ENCODE results near the gene IL1R2. TPM values are rescaled to one million over a fixed set of nuclear protein-coding genes. Genes with fewer than 3 reads are reported as not detected.

IL1R2 gene
- total RNA-seq, 4 donors from 2014 or later = 2.9 to 8.2 (median 4.9) TPM

DNA sequence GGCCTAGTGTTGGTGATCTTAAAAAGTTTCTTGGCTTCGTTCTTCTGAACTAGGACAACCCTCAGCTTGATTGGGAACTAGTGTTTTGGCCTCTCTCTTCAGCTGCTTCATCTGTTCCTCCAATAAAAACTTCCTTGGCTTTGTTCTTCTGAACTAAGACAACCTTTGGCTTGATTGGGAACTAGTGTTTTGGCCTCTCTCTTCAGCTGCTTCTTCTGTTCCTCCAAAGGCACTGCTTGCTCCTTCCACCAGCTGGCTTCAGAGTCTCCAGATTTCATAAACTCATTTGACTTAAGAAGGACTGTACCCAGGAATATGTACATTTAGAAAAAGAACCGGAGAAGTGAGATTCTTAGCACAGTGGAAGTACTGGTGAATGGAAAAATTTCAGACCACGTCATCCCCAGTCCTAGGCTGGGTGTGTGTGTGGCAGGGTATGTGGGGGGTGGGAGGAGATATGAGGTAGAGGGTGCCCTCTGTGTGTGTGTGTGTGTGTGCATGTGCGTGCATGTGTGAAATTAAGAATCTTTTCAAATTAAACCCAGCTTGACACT is 20.4 kb downstream of the IL1R2 start:
- Histone ChIP-seq H3K9me3 (no peaks in the 10 kb centered on the region), H3K27ac (no peak overlapping the region), H3K4me3 (no peak overlapping the region), H3K27me3 (no peaks in the 10 kb centered on the region), H3K36me3 (no peaks in the 10 kb centered on the region), H3K4me1 (no peaks in the 10 kb centered on the region)
- intact Hi-C loops (cut with DNase I; ENCODE audit: low total_unique reads) = no loop called here
- no peak for DNase-seq
- no peak for TF ChIP-seq CTCF (IDR thresholded peaks at IDR 0.05)
- no peak for TF ChIP-seq POLR2A (IDR thresholded peaks at IDR 0.05)

GRCh38 chr2:102013206-102014040 is 21.7 kb downstream of the IL1R2 start:
- no peaks in the 10 kb centered on the region for H3K36me3 ChIP-seq
- no peaks in the 10 kb centered on the region for H3K27me3 ChIP-seq
- no peaks in the 10 kb centered on the region for H3K9me3 ChIP-seq
- no peak overlapping the region for H3K4me3 ChIP-seq
- H3K27ac ChIP-seq = no peak overlapping the region
- TF ChIP-seq POLR2A (IDR thresholded peaks at IDR 0.05) (no peak), CTCF (IDR thresholded peaks at IDR 0.05) (no peak)
- DNase-seq = no peak
- no peaks in the 10 kb centered on the region for H3K4me1 ChIP-seq
- intact Hi-C loops (cut with DNase I; ENCODE audit: low total_unique reads) = no loop called here

DNA sequence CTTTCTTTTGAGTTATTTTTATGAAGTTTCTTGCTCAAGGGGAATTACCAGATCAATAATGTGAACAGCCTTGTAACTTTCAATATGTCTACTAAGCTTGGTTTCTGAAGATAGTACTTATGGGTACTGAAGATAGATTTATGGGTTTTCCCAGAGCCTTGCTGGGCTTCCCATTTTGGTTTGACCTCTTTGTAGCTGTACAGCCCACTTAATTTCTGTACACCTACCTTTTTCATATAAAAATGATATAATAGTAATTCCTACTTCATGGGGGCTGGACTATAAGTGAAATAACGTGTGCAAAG is 22.2 kb downstream of the IL1R2 start:
- Histone ChIP-seq H3K4me1 (no peaks in the 10 kb centered on the region), H3K27me3 (no peaks in the 10 kb centered on the region), H3K27ac (no peak overlapping the region), H3K9me3 (no peaks in the 10 kb centered on the region), H3K36me3 (no peaks in the 10 kb centered on the region), H3K4me3 (no peak overlapping the region)
- TF ChIP-seq CTCF (IDR thresholded peaks at IDR 0.05) (no peak), POLR2A (IDR thresholded peaks at IDR 0.05) (no peak)
- intact Hi-C loops (cut with DNase I; ENCODE audit: low total_unique reads) = no loop called here
- DNase-seq = no peak

DNA sequence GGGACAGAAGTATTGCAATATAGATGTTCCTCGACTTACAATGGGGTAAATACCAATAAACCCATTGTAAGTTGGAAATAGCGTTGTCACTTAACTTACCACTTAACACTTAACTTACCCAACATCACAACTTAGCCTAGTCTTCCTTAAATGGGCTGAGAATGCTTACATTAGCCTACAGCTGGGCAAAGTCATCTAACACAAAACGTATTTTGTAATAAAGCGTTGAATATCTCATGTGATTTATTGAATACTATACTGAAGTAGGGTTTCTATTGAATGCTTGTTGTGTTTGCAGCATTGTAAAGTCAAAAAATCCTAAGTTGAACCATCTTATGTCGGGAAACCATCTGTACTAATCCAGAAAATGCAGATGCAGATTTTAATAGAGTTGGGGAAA is 23.6 kb downstream of the IL1R2 start:
- H3K4me1 ChIP-seq = no peaks in the 10 kb centered on the region
- intact Hi-C loops (cut with DNase I; ENCODE audit: low total_unique reads) = no loop called here
- H3K27me3 ChIP-seq = no peaks in the 10 kb centered on the region
- TF ChIP-seq CTCF (IDR thresholded peaks at IDR 0.05) = no peak
- no peak for TF ChIP-seq POLR2A (IDR thresholded peaks at IDR 0.05)
- H3K27ac ChIP-seq = no peak overlapping the region
- no peak overlapping the region for H3K4me3 ChIP-seq
- H3K36me3 ChIP-seq = no peaks in the 10 kb centered on the region
- no peaks in the 10 kb centered on the region for H3K9me3 ChIP-seq
- no peak for DNase-seq

- Histone ChIP-seq H3K4me1 (no peaks in the 10 kb centered on the region), H3K4me3 (no peak overlapping the region), H3K36me3 (no peaks in the 10 kb centered on the region), H3K27me3 (no peaks in the 10 kb centered on the region), H3K9me3 (no peaks in the 10 kb centered on the region), H3K27ac (no peak overlapping the region)
- no peak for DNase-seq
- no peak for TF ChIP-seq POLR2A (IDR thresholded peaks at IDR 0.05)
- TF ChIP-seq CTCF (IDR thresholded peaks at IDR 0.05) = no peak
- intact Hi-C loops (cut with DNase I; ENCODE audit: low total_unique reads) = no loop called here
Observed at GRCh38 chr2:102016399-102016955, 24.7 kb downstream of the IL1R2 start.
